SJCRH30 (cell line): ENCODE measurements around the gene MINDY3. TPM values are rescaled to one million over a fixed set of nuclear protein-coding genes. Genes with fewer than 3 reads are reported as not detected.

Experiments used
- DNase-seq, 2 experiments: peaks; one replicate each; pipeline ENCODE4 v3.0.0-alpha.2; 2015 to 2020
- H3K27ac ChIP-seq: fragments of 250-450 bp; sonication (Bioruptor Pico); 2 replicates; pipeline ENCODE4 v1.5.1; 2020; ENCODE audit warnings: mild to moderate bottlenecking, moderate library complexity
- H3K27me3 ChIP-seq: fragments of 250-450 bp; sonication (Bioruptor Pico); 2 replicates; pipeline ENCODE4 v1.5.1; 2020; ENCODE audit warnings: mild to moderate bottlenecking, moderate library complexity
- H3K36me3 ChIP-seq: fragments of 250-450 bp; sonication (Bioruptor Pico); 2 replicates; pipeline ENCODE4 v1.5.1; 2020; ENCODE audit warnings: mild to moderate bottlenecking, moderate library complexity
- H3K4me1 ChIP-seq: fragments of 250-450 bp; sonication (Bioruptor Pico); 2 replicates; pipeline ENCODE4 v1.5.1; 2020; ENCODE audit warnings: mild to moderate bottlenecking, moderate library complexity
- H3K4me3 ChIP-seq: fragments of 250-450 bp; sonication (Bioruptor Pico); 2 replicates; pipeline ENCODE4 v1.5.1; 2020; ENCODE audit warnings: mild to moderate bottlenecking, moderate library complexity
- H3K9me3 ChIP-seq: fragments of 250-450 bp; sonication (Bioruptor Pico); replicated peaks from 2 replicates; pipeline ENCODE4 v1.5.1; 2020; ENCODE audit warnings: mild to moderate bottlenecking, moderate library complexity
- total RNA-seq: library from RNA; depleted of rRNA; stranded (reverse); fragments of >200 nt; shearing (Covaris generic); gene quantifications from 2 replicates; pipeline ENCODE4 v1.2.3, GENCODE V29; 2014

Gene MINDY3
- total RNA-seq, 1 experiment from 2014 or later, result 18.4 TPM

DNA sequence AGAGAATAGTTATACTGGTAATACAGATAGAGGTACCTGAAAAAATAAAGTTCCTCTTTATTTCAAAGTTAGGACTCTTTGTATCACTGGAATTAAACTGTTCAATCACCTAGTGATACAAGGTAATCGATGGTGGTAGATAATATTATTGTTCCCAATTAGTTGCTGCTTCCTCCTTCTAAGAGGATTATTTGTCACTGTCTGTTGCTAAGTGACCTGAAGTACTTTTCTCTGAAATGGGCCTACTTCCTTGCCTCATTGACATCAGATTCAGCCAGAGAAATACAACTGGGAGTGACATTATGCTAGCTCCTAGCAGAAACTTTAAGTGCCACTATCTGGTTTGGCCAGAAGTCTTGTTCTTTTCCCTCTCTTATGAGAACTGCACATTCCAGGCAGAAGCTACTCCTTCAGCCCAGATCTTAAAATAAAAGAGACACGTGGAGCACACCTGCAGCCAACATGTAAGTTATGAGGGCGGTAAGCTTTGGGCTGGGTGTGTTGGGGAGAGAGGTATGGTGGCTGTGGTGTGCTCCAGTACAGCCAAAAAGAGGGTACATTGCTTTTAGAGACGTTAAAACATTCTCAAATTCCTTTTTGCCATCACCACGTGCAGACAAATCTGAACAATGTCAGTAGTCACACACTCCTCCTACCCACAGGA is 54.8 kb downstream of the MINDY3 start:
- H3K27me3 ChIP-seq, result no peaks in the 10 kb centered on the region
- DNase-seq, result no peak
- H3K9me3 ChIP-seq, result no peaks in the 10 kb centered on the region
- H3K27ac ChIP-seq, result no peak overlapping the region
- no peak overlapping the region for H3K4me3 ChIP-seq
- peaks cover 8% of the 10 kb centered on the region; the same call in 1 of the 2 replicates for H3K36me3 ChIP-seq
- H3K4me1 ChIP-seq, result no peaks in the 10 kb centered on the region

DNA sequence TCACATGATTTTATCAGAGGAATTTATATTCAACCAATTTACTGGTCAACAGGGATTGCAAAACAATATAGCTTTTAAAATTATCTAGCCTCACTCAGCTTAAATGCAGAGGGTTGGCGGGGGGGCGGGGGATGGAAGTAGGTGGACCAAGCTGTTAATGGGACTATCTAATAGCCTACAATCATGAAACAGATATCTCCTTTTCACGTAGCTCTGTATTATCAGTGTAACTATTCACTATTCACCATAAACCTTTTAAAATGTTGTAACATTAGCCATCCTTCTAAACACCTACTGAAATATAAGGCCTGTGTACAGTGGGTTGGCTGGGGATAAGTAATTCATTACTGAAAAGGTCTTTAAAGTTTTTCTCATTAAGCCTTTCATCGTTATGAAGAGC is 56.2 kb downstream of the MINDY3 start:
- no peaks in the 10 kb centered on the region for H3K4me1 ChIP-seq
- peaks cover 8% of the 10 kb centered on the region for H3K36me3 ChIP-seq
- H3K27ac ChIP-seq, result no peak overlapping the region
- no peak for DNase-seq
- no peaks in the 10 kb centered on the region for H3K27me3 ChIP-seq
- H3K4me3 ChIP-seq, result no peak overlapping the region
- H3K9me3 ChIP-seq, result no peaks in the 10 kb centered on the region

DNA sequence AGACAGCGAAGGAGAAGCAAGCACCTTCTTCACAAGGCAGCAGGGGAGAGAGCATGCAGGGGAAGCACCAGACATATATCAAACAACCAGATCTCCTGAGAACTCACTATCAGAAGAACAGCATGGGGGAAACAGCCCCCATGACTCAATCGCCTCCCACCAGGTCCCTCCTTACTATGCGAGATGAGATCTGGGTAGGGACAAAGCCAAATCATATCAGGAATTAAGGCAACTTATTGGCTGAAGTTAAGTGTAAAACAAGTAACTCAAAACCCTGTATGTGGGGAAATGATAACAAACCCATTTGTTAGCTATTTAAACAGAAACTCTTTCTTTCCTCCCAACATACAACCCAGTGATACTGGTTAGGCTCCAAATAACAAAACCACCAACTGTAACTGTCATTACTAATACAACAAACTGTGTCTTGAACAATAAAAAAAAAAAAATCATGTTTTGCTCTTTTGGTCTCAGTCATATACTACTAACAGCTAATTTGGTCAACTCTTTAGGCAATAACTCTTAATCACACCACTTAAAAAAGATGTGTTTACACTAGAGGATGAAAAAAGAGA is 57.8 kb downstream of the MINDY3 start:
- H3K4me1 ChIP-seq, result no peaks in the 10 kb centered on the region
- DNase-seq, result no peak
- H3K36me3 ChIP-seq, result peaks cover 8% of the 10 kb centered on the region
- H3K4me3 ChIP-seq, result no peak overlapping the region
- no peak overlapping the region for H3K27ac ChIP-seq
- no peaks in the 10 kb centered on the region for H3K27me3 ChIP-seq
- H3K9me3 ChIP-seq, result no peaks in the 10 kb centered on the region

DNA sequence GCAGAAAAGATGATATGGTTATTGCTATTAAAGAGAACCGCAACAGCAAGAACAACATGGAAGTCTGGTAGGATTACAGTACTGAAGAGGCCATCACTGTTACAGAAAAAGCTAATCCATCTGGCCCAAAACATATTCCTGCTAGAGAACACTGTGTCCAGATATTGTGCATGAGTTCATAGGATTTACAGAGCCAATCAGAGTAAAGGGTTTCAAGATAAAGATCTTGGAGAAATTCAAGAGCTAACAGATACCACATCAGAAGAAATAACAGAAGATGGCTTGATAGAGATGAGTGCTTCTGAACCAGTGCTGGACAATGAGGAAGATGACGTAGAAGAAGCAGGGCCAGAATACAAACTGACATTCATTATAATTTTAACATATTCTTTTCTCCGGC is 58.7 kb downstream of the MINDY3 start:
- H3K4me1 ChIP-seq, result no peaks in the 10 kb centered on the region
- DNase-seq, result no peak
- no peaks in the 10 kb centered on the region for H3K9me3 ChIP-seq
- no peak overlapping the region for H3K27ac ChIP-seq
- no peaks in the 10 kb centered on the region for H3K27me3 ChIP-seq
- peaks cover 8% of the 10 kb centered on the region for H3K36me3 ChIP-seq
- H3K4me3 ChIP-seq, result no peak overlapping the region

DNA sequence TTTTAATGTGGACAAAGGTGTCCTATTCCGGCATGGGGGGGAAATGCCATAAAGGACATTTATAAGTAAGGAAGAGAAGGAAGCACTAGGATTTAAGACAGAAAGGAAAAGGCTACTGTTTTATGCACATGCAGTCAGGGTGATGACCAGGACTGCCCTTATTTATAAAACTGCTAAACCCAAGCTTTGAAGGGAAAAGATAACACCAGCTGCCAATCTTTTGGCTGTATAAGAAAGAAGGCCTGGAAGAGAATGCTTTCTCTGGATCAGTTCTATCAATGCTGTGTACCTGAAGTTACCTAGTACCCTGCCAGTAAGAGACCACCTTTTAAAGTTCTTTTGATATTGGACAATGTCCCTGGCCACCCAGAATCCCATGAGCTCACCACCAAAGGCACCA is 59.2 kb downstream of the MINDY3 start:
- no peak overlapping the region for H3K4me3 ChIP-seq
- H3K36me3 ChIP-seq, result peaks cover 8% of the 10 kb centered on the region
- no peak overlapping the region for H3K27ac ChIP-seq
- H3K27me3 ChIP-seq, result no peaks in the 10 kb centered on the region
- no peaks in the 10 kb centered on the region for H3K9me3 ChIP-seq
- no peak for DNase-seq
- no peaks in the 10 kb centered on the region for H3K4me1 ChIP-seq

DNA sequence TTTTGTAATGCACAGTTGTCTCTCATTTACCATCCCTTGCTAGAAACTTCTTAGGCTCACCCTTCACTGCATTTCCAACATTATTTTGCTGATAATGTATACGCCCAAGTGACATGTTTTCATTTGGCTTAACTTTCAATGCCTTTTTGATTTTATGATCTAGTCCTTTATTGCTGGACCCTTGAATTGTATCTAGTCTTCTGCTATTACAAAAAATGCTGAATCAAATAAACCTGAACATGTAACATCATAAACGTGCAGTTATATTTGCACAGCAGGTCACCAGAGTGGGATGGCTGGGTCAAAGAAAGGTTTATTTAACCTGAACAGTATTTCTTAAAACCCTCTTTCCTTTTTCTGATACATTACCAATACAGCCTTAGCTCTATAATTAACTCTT is 63.0 kb downstream of the MINDY3 start:
- H3K4me1 ChIP-seq, result no peaks in the 10 kb centered on the region
- peaks cover 12% of the 10 kb centered on the region for H3K36me3 ChIP-seq
- no peaks in the 10 kb centered on the region for H3K9me3 ChIP-seq
- H3K27ac ChIP-seq, result no peak overlapping the region
- H3K4me3 ChIP-seq, result no peak overlapping the region
- no peaks in the 10 kb centered on the region for H3K27me3 ChIP-seq
- no peak for DNase-seq

DNA sequence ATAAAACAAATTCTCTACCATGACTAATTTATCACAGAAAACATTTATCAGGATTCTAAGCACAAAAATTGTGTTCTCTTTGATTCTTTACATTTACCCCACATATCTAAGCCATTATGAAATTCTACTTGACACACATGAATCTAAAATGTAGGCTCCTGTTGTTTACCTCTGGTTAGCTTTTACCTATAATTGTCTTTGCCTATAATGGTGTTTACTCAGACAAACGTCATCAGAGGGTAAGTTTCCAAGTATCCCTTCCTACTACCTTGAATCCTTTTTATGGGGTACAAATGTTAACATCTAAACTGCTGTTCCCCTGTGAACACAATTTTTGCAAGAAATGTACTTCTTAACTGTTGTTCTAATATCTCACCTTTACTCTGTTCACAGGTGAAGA is 63.5 kb downstream of the MINDY3 start:
- DNase-seq, result no peak
- H3K9me3 ChIP-seq, result no peaks in the 10 kb centered on the region

DNA sequence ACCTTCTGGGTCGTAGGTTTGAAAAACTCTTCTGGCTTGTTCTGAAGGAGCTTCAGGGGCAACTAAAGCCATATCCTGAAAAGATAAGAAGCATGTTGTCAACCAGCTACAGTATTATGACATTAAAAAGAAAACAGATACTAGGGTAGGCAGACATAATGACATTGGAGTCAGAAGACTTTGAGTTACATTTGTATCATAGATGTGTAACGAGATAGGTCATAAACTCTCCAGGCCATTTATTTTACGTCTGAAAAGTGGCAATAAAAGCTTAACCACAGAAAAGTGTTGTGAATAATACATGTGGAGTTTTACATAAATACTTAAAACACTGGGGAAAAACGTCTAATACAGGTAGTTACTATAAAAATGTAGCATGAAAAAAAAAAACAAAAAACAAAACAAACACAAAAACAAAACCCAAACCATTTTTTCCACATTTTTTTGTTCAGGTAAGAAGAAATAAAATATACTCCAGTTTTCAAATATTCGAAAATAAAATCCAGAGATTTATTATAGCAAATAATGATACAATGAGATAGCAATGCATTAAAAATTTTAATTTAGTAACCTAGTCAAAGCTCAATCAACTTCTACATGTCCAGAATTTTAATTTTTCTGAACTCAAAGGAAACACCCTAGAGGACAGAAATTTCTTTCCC is 64.1 kb downstream of the MINDY3 start:
- Histone ChIP-seq H3K4me1 (no peaks in the 10 kb centered on the region), H3K9me3 (no peaks in the 10 kb centered on the region), H3K36me3 (peaks cover 12% of the 10 kb centered on the region), H3K4me3 (no peak overlapping the region), H3K27ac (no peak overlapping the region), H3K27me3 (no peaks in the 10 kb centered on the region)
- no peak for DNase-seq

More for the DNA sequence above, 63.5 kb downstream of the MINDY3 start:
- no peaks in the 10 kb centered on the region for H3K4me1 ChIP-seq
- peaks cover 12% of the 10 kb centered on the region for H3K36me3 ChIP-seq
- no peaks in the 10 kb centered on the region for H3K27me3 ChIP-seq
- no peak overlapping the region for H3K27ac ChIP-seq
- no peak overlapping the region for H3K4me3 ChIP-seq

DNA sequence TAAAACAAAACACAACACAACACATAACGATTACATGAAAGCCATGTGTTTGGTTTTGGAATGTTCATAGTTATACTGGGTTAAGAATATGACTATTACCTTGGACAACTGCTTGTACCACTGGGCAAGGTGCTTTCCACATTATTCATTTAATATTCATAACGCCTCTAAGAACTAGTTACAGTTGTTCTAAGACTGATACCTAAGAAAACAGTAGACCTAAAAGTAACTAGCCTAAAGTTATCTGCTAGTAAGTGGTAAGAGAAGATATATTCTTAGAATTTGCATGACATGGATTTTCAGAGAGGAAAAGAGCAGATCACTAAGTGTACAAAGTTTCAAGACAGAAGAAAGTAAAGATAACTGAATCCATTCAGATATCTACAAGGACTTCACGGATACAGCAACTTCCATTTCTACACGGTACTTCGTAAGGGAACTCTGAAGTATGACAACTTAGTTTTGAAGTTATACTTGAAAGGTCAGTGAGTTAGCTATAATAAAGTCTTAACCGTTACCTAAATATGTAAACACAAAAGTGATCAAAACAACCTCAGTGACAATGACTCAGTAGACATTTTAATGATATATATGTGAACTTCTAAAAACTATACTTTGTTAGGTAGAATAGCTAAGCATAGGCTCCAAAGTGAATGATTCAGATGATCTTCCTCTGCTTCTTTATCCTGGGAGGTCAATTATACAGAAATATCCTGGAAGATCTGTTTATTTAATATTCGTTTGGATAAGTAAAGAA is 65.1 kb downstream of the MINDY3 start:
- Histone ChIP-seq H3K27me3 (no peaks in the 10 kb centered on the region), H3K9me3 (no peaks in the 10 kb centered on the region), H3K4me1 (no peaks in the 10 kb centered on the region), H3K36me3 (peaks cover 9% of the 10 kb centered on the region), H3K27ac (no peak overlapping the region), H3K4me3 (no peak overlapping the region)
- no peak for DNase-seq

DNA sequence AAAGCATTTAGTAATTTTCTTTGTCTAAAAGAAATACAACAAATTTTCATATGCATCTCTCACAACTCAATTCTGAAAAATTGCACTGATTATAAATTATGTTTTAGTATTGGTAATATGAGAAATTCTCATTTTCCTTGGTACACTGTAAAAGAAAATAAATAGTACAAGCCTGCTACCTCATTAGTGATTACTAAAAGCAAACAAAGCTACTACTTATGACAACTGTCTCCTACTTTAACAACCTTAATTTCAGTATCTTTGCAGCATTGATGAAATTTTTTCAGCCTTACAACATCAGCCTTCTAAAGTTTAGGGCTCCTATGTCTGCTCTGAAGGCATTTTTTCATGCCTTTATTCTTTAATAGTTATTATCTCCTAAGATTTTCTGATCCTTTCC is 65.7 kb downstream of the MINDY3 start:
- Histone ChIP-seq H3K36me3 (peaks cover 9% of the 10 kb centered on the region), H3K9me3 (no peaks in the 10 kb centered on the region), H3K27ac (no peak overlapping the region), H3K27me3 (no peaks in the 10 kb centered on the region), H3K4me3 (no peak overlapping the region), H3K4me1 (no peaks in the 10 kb centered on the region)
- no peak for DNase-seq

DNA sequence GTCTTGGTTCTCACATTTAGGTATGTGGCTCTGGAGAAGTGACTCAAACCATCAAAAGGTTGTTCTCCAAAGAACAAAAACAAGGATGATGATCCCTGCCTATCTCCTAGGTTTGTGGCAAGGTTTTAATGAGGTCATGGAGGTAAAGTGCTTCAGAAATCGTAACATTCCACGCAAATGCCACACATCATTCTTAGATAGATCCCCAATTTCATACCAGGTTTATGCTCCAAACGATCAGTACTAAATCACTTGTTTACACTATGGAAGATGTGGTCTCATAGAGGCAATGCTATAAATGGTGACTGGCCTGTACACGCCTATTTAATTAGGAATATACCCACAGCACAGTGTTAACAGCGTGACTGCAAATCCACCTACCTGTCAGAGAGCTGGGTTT is 66.6 kb downstream of the MINDY3 start:
- Histone ChIP-seq H3K36me3 (peaks cover 9% of the 10 kb centered on the region), H3K27me3 (no peaks in the 10 kb centered on the region), H3K4me1 (no peaks in the 10 kb centered on the region), H3K9me3 (no peaks in the 10 kb centered on the region), H3K4me3 (no peak overlapping the region), H3K27ac (no peak overlapping the region)
- DNase-seq, result no peak

DNA sequence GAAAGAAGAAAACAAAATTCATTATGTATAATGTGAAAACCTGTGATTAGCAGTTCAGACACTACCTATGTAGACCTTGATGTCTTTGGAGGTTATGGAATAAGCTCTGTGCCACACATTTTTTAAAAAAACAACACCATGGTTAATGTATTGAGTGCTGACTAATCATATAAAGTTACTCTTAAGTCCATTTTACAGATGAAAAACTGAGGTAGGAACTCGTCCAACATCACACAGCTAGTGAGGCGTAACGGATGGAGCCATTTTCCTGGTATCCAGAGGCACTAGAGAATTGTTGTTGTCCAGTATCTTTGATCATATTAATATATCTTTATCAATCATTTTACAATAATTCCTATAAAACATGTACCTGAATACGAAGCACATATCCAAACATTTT is 67.5 kb downstream of the MINDY3 start:
- no peak overlapping the region for H3K4me3 ChIP-seq
- no peak for DNase-seq

DNA sequence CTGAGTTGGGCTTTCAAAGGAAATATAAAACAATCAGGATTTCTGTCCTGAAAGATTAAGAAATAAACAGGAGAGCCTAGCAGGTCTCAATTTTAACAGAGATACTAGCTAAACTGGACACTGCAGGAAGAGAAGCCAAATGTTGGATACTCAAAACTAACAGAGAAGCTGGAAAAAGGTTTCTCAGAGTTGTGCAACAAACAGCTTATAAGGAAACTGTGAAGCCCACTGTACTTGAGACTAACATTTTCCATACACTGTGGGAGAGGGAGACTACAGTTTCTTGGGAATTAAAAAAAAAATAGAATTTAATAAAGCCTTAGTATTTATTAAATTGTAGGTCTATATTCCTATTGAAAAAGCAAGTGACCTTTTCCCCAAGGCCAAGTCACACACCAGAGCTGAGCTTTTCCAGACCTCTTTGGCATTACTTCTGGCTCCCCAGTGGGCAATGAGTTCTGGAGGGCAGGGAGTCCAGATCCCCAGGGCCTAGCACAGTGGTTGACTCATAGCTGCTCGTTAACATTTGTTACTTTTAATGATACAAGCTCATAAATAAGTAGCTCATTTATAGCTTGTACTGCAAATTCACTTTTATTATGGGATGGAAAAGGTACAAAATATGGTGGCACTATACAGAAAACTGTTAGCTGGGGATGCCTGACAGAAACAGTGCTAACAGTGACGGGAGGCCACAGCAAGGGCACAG is 68.3 kb downstream of the MINDY3 start:
- no peaks in the 10 kb centered on the region for H3K27me3 ChIP-seq
- H3K4me3 ChIP-seq, result no peak overlapping the region
- no peaks in the 10 kb centered on the region for H3K9me3 ChIP-seq
- H3K27ac ChIP-seq, result no peak overlapping the region
- no peaks in the 10 kb centered on the region for H3K4me1 ChIP-seq
- DNase-seq, result no peak
- peaks cover 9% of the 10 kb centered on the region for H3K36me3 ChIP-seq

More for the DNA sequence above, 67.5 kb downstream of the MINDY3 start:
- H3K9me3 ChIP-seq, result no peaks in the 10 kb centered on the region
- H3K36me3 ChIP-seq, result peaks cover 9% of the 10 kb centered on the region
- H3K27ac ChIP-seq, result no peak overlapping the region
- no peaks in the 10 kb centered on the region for H3K4me1 ChIP-seq
- no peaks in the 10 kb centered on the region for H3K27me3 ChIP-seq

DNA sequence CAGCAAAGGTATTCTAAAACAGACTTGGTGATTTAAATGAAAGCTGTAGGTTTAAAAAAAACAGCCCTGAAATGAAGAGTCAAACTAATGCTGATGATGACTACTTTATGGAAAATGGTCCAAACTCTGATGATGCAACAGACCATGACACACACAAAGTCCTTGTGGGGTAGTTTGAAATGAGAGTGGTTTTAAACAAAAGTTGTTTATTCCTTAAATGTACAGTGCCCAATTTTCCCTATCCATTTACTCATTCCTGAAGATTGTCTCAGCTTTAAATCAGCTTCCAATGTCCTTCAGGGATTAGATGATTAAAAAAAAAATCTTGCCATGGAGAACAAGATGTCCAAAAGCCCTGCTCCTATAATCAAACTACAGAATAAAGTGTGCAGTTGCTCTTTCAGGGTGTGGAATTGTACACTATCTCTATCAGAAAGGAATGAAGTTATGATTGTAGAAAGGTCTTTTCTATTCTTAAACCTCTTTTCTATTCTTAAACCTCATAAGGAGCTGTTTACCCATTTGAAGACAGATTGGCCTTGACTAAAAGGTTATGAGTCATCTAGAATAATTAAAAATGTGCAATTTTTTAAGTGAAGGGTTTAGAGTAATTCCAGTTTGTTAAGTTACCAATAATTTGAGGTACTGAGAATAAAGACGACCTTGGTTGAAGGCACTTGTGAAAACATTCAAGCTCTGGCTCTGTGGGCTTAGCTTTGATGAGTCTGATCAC is 70.3 kb downstream of the MINDY3 start:
- no peak for DNase-seq
- H3K4me1 ChIP-seq, result no peaks in the 10 kb centered on the region
- no peaks in the 10 kb centered on the region for H3K27me3 ChIP-seq
- no peak overlapping the region for H3K4me3 ChIP-seq
- H3K27ac ChIP-seq, result no peak overlapping the region
- H3K36me3 ChIP-seq, result peaks cover 9% of the 10 kb centered on the region
- H3K9me3 ChIP-seq, result no peaks in the 10 kb centered on the region
